HG03196 (cell line): ENCODE measurements around the gene CLIC6.

Experiments
- ATAC-seq: cut with Tn5 transposase; IDR thresholded peaks from one replicate; pipeline ENCODE4 v1.9.1; 2021; ENCODE audit not compliant: unreplicated experiment

The CLIC6 gene

GRCh38 chr21:34762786-34763185 is 94.0 kb downstream of the CLIC6 start:
- no peak for ATAC-seq

GRCh38 chr21:34764715-34765284 is 96.0 kb downstream of the CLIC6 start:
- no peak for ATAC-seq

DNA sequence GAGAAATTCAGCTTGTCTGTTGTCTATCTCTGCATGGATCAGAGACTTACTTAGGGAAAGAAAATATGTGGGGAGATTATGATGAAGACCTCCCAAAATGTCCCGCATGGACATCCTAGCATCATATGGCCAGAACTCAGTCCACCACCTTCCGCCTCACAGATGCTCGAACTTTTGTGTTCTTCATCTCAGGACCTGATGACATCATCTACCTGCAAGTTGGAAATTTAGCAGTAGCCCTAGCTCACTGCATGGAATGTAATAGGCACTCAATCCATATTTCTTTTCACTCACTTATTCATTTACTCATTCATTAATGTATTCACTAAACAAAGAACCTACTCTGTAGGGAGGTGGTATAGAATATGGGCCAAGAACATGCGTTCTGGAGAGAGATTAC is 96.8 kb downstream of the CLIC6 start:
- ATAC-seq = no peak

DNA sequence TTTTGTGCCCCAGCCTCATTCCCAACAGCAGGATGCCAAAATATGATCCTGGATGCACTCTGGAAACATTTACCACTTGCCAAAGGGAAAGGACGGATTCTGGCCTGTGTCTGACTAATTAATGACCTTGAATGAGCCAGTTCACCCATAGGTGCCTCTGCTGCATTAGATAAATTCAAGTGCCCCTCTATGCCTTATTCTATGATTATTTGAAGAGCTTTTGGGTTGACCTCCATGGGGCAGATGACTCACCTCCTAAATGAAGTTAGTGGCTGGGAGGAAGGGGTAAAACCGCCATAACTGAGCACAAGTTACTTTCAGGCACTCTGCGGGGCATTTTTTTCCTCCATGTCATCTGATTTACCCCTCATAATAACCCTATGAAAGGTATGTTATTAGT is 98.1 kb downstream of the CLIC6 start:
- no peak for ATAC-seq
